Parietal lobe (tissue), 2 donors: ENCODE measurements around the gene AGAP1. TPM values are rescaled to one million over a fixed set of nuclear protein-coding genes. Genes with fewer than 3 reads are reported as not detected.

Source experiments
- small RNA-seq: library from RNA; depleted of rRNA; stranded (forward); fragments of <200 nt; gene quantifications from one replicate; pipeline ENCODE3, GENCODE V24; 2014; ENCODE audit warnings: low replicate concordance
- total RNA-seq: library from RNA; depleted of rRNA; stranded (reverse); fragments of >200 nt; gene quantifications from one replicate; pipeline ENCODE4 v1.2.3, GENCODE V29; 2014

Gene AGAP1
- total RNA-seq: 64.8 TPM

GRCh38 chr2:235493775-235494715, at the start of gene AGAP1:
Gene AGAP1 (plus strand): TSS chr2:235494043.

GRCh38 chr2:236168110-236169080, 674.6 kb downstream of the AGAP1 start, which contains the start of gene GBX2:
Gene GBX2 (minus strand): TSS chr2:236168386. CDS start chr2:236167971, 415 bp downstream.

Small RNA genes lying within 50 kb of the gene (small RNA-seq; reads per million reads assigned to genes)
- gene RF00019 (not detected), gene RN7SL204P (not detected), gene RNU7-127P (not detected), gene TMSB10P1 (not detected)
